Stimulated activated CD4-positive, alpha-beta T cell treated with anti-CD3 and anti-CD28 coated beads, Interleukin-12 subunit alpha, Interleukin-12 subunit beta, amount 100 ng/mL, for 4 hours (primary cell): ENCODE data around the gene GALNTL6.

ENCODE experiments used
- DNase-seq: peaks from one replicate; pipeline ENCODE4 v3.0.0-alpha.2; 2020

Gene GALNTL6

GRCh38 chr4:172009446-172010230, 196.4 kb downstream of the GALNTL6 start:
- no peak for DNase-seq

GRCh38 chr4:172011196-172011595, 198.0 kb downstream of the GALNTL6 start:
- no peak for DNase-seq

- no peak for DNase-seq
Observed at GRCh38 chr4:172018358-172018757, 205.2 kb downstream of the GALNTL6 start.

- no peak for DNase-seq
Observed at GRCh38 chr4:172035562-172035961, 222.4 kb downstream of the GALNTL6 start.

GRCh38 chr4:172040766-172041165, 227.6 kb downstream of the GALNTL6 start:
- DNase-seq: no peak

- DNase-seq: no peak
Observed at GRCh38 chr4:172042714-172043114, 229.5 kb downstream of the GALNTL6 start.

GRCh38 chr4:172045981-172046380, 232.8 kb downstream of the GALNTL6 start:
- DNase-seq: no peak

- no peak for DNase-seq
Observed at GRCh38 chr4:172048666-172049065, 235.5 kb downstream of the GALNTL6 start.

- no peak for DNase-seq
Observed at GRCh38 chr4:172050911-172051310, 237.7 kb downstream of the GALNTL6 start.

GRCh38 chr4:172055046-172055445, 241.8 kb downstream of the GALNTL6 start:
- DNase-seq: no peak

- no peak for DNase-seq
Observed at GRCh38 chr4:172055498-172055897, 242.3 kb downstream of the GALNTL6 start.

- no peak for DNase-seq
Observed at GRCh38 chr4:172061204-172061603, 248.0 kb downstream of the GALNTL6 start.

GRCh38 chr4:172068506-172068905, 255.3 kb downstream of the GALNTL6 start:
- no peak for DNase-seq

GRCh38 chr4:172073590-172073989, 260.4 kb downstream of the GALNTL6 start:
- no peak for DNase-seq

GRCh38 chr4:172083272-172083671, 270.1 kb downstream of the GALNTL6 start:
- no peak for DNase-seq

- no peak for DNase-seq
Observed at GRCh38 chr4:172088556-172088955, 275.4 kb downstream of the GALNTL6 start.

GRCh38 chr4:172095161-172095560, 282.0 kb downstream of the GALNTL6 start:
- no peak for DNase-seq

- DNase-seq: no peak
Observed at GRCh38 chr4:172096786-172097185, 283.6 kb downstream of the GALNTL6 start.

GRCh38 chr4:172099376-172099775, 286.2 kb downstream of the GALNTL6 start:
- DNase-seq: no peak

GRCh38 chr4:172103456-172103855, 290.3 kb downstream of the GALNTL6 start:
- no peak for DNase-seq

GRCh38 chr4:172104539-172104938, 291.3 kb downstream of the GALNTL6 start:
- DNase-seq: no peak

- DNase-seq: no peak
Observed at GRCh38 chr4:172105918-172106317, 292.7 kb downstream of the GALNTL6 start.

- DNase-seq: no peak
Observed at GRCh38 chr4:172109466-172109865, 296.3 kb downstream of the GALNTL6 start.

- no peak for DNase-seq
Observed at GRCh38 chr4:172124656-172125308, 311.6 kb downstream of the GALNTL6 start.

GRCh38 chr4:172125443-172125842, 312.2 kb downstream of the GALNTL6 start:
- no peak for DNase-seq
